Glutamatergic neuron (in vitro differentiated cells): Measurements from ENCODE around the gene POLE4. TPM values are rescaled to one million over a fixed set of nuclear protein-coding genes. Genes with fewer than 3 reads are reported as not detected.

Experiments used
- DNase-seq: peaks from one replicate; pipeline ENCODE4 v3.0.0; 2022
- H3K27ac Mint-ChIP-seq: one replicate; pipeline ENCODE4 v1.8.0; 2020; ENCODE audit warnings: mild to moderate bottlenecking, mixed read lengths, inconsistent platforms; ENCODE audit not compliant: unreplicated experiment
- H3K27me3 Mint-ChIP-seq: one replicate; pipeline ENCODE4 v1.8.0; 2020; ENCODE audit warnings: mild to moderate bottlenecking, moderate library complexity, mixed read lengths, inconsistent platforms; ENCODE audit not compliant: unreplicated experiment
- H3K36me3 Mint-ChIP-seq: one replicate; pipeline ENCODE4 v1.8.0; 2020; ENCODE audit warnings: mild to moderate bottlenecking, mixed read lengths, inconsistent platforms; ENCODE audit not compliant: unreplicated experiment
- H3K4me1 Mint-ChIP-seq: one replicate; pipeline ENCODE4 v1.8.0; 2020; ENCODE audit warnings: mild to moderate bottlenecking, low read depth, mixed read lengths, inconsistent platforms; ENCODE audit not compliant: unreplicated experiment
- H3K4me3 Mint-ChIP-seq: one replicate; pipeline ENCODE4 v1.8.0; 2020; ENCODE audit warnings: mild to moderate bottlenecking, mixed read lengths, inconsistent platforms; ENCODE audit not compliant: unreplicated experiment
- H3K9me3 Mint-ChIP-seq: one replicate; pipeline ENCODE4 v1.8.0; 2020; ENCODE audit warnings: mild to moderate bottlenecking, moderate library complexity, mixed read lengths, inconsistent platforms; ENCODE audit not compliant: unreplicated experiment
- CTCF ChIP-seq: fragments of 200-600 bp; sonication (generic); IDR thresholded peaks from one replicate; pipeline ENCODE4 v1.5.0; 2021; ENCODE audit not compliant: partially characterized antibody, unreplicated experiment
- total RNA-seq: library from RNA; stranded (reverse); fragmentation: NEBNext Ultra II Directional; extraction: Animal tissue kit (Norgen Biotek cat#: 25700); gene quantifications from one replicate; pipeline ENCODE4 v1.2.1, GENCODE V29; 2021; ENCODE audit not compliant: unreplicated experiment

The POLE4 gene
- total RNA-seq, 1 donor from 2014 or later, result 22.1 TPM

- Mint-ChIP-seq H3K4me3 (no peak overlapping the region), H3K27me3 (peaks cover 1% of the 10 kb centered on the region), H3K36me3 (peaks cover 14% of the 10 kb centered on the region), H3K9me3 (peaks cover 4% of the 10 kb centered on the region), H3K4me1 (no peaks in the 10 kb centered on the region), H3K27ac (no peak overlapping the region)
- TF ChIP-seq CTCF, result no peak
- no peak for DNase-seq
Measured at GRCh38 chr2:74945788-74946331, 12.6 kb upstream of the POLE4 start.

- H3K27me3 Mint-ChIP-seq, result peaks cover 1% of the 10 kb centered on the region
- DNase-seq, result no peak
- no peak overlapping the region for H3K27ac Mint-ChIP-seq
- peaks cover 4% of the 10 kb centered on the region for H3K9me3 Mint-ChIP-seq
- no peak overlapping the region for H3K4me3 Mint-ChIP-seq
- TF ChIP-seq CTCF, result no peak
- peaks cover 20% of the 10 kb centered on the region for H3K36me3 Mint-ChIP-seq
- no peaks in the 10 kb centered on the region for H3K4me1 Mint-ChIP-seq
Measured at GRCh38 chr2:74947703-74948102, 10.7 kb upstream of the POLE4 start.

- Mint-ChIP-seq H3K27ac (no peak overlapping the region), H3K36me3 (peaks cover 22% of the 10 kb centered on the region), H3K4me3 (no peak overlapping the region), H3K9me3 (peaks cover 4% of the 10 kb centered on the region), H3K27me3 (no peaks in the 10 kb centered on the region), H3K4me1 (no peaks in the 10 kb centered on the region)
- DNase-seq, result no peak
- TF ChIP-seq CTCF, result no peak
Measured at GRCh38 chr2:74948779-74949178, 9.7 kb upstream of the POLE4 start.

- H3K4me1 Mint-ChIP-seq, result no peaks in the 10 kb centered on the region
- peaks cover 21% of the 10 kb centered on the region for H3K36me3 Mint-ChIP-seq
- no peak overlapping the region for H3K27ac Mint-ChIP-seq
- peaks cover 4% of the 10 kb centered on the region for H3K9me3 Mint-ChIP-seq
- DNase-seq, result no peak
- H3K4me3 Mint-ChIP-seq, result no peak overlapping the region
- no peaks in the 10 kb centered on the region for H3K27me3 Mint-ChIP-seq
- TF ChIP-seq CTCF, result no peak
Measured at GRCh38 chr2:74951211-74951754, 7.2 kb upstream of the POLE4 start.

- TF ChIP-seq CTCF, result no peak
- Mint-ChIP-seq H3K36me3 (peaks cover 21% of the 10 kb centered on the region), H3K27ac (no peak overlapping the region), H3K4me1 (no peaks in the 10 kb centered on the region), H3K9me3 (peaks cover 2% of the 10 kb centered on the region), H3K27me3 (no peaks in the 10 kb centered on the region), H3K4me3 (no peak overlapping the region)
- no peak for DNase-seq
Measured at GRCh38 chr2:74952575-74952974, 5.9 kb upstream of the POLE4 start.
